Adipose tissue (tissue), 3 donors: Measurements from ENCODE around the gene GPR179. TPM values are rescaled to one million over a fixed set of nuclear protein-coding genes. Genes with fewer than 3 reads are reported as not detected.
"Not testable (repeated sequence)": the region's sequence is repeated elsewhere in the genome, so short reads cannot be mapped to it uniquely, and the experiment has no call there.

Experiments used
- H3K27ac ChIP-seq: one replicate; pipeline ENCODE4 v1.5.1; 2013; ENCODE audit warnings: low read depth, low read length
- WGBS, 3 donors: extraction: QIAGEN DNeasy Blood & Tissue Kit; methylation state at CpG; one replicate each; pipeline ENCODE4 v1.1.7; 2013; 5-methylcytosine and 5-hydroxymethylcytosine counted together
- polyA plus RNA-seq, 3 donors: library from polyadenylated mRNA; stranded (reverse); fragments of 200-250 nt; gene quantifications; one replicate each; pipeline ENCODE4 v1.2.3, GENCODE V29; 2013
- donor health status: healthy with polysubstance abuse.
- donor health status: Bipolar disorder and iron deficiency.
- donor health status: healthy.

GPR179 gene
- polyA plus RNA-seq, 3 donors = 0.02 to 0.11 (median 0.03) TPM

GRCh38 chr17:38326996-38327792 is 16.6 kb downstream of the GPR179 start:
- 63 to 69% (median 67%) methylated on average over 8 of the region's 8 CpGs for WGBS, 3 donors
- no peak overlapping the region for H3K27ac ChIP-seq

DNA sequence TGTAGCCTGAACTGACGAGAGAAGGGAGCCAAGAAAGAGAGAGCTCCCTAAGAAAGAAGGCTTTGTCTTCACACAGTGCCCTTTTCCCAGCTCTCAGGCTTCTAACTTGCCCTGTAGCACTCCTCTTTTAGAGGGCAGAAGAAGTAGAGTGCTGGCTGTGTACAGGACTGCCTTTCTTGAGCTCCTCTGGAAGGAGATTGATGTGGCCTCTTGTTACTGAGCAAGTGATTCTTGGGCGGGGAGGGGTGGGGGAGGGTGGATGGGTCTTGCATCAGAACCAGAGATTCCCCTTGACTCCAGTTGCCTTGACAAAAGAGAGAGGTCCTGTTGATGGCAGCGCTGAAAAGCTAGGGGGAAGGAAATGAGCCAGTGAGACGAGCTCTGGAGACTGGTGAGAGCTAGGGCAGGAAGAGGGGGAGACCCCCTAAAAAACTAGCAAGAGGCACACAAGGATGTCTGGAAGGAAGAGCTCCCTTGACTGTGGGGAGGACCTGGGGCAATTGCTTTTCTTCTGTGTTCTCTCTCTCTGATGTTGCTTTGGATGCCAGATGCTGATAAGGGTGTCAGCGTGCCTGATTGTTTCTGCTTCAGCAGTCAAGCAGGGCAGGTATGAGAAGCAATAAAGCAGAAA is 18.4 kb downstream of the GPR179 start:
- H3K27ac ChIP-seq = no peak overlapping the region
- 26 to 59% (median 33%) methylated on average over 5 of the region's 5 CpGs for WGBS, 3 donors

- 56 to 89% (median 83%) methylated on average over 2 of the region's 2 CpGs for WGBS, 3 donors
- H3K27ac ChIP-seq = no peak overlapping the region
These were observed 19.0 kb downstream of the GPR179 start for GRCh38 chr17:38324772-38325171.

DNA sequence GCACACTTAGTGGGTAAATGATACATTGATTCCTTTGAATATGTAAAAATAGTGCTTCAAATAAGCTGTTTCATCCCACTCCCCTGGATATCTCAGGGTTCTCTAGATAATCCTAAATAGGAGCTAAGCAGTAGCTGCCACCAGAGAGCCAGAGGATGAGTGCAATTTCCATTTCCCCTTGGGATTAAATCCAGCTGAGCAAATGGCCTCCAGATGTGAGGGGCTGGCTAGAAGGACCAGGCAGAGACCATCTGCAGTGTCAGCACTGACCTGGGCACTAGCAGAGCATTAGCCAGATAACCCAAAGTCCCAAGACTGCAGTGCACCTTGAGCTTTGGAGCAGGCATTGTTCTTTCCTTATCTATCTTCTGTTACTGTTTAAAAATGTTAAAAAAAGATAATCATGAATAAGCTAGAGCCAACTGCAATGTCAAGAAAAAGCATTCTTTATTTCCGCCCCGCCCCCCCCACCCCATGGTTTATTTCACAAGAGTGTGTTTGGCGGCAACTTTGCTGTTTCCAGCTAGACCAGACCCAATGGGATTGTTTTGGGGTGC is 19.5 kb downstream of the GPR179 start:
- H3K27ac ChIP-seq = no peak overlapping the region
- WGBS, 3 donors = 54 to 82% (median 67%) methylated on average over 3 of the region's 3 CpGs

DNA sequence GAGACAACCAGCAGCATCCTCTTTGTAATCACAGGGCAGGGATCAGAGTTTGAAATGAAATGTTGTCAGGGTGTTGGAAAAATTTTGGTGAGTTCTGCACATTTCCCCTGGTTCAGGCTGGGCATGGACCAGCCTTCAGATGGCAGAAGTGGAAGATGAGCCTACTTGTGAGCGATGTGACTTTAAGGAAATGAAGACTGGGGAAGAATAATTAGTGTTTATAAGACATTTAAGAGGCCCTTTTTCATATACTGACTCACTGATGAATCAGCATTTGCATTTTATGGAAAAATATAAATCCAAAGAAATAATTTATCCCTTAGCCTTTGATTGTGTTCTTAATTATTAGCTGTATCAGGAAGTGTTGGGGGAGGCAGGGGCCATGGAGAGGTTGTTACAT is 20.9 kb downstream of the GPR179 start:
- H3K27ac ChIP-seq = no peak overlapping the region
- WGBS, 3 donors = 100% methylated on average over 1 of the region's 1 CpG

DNA sequence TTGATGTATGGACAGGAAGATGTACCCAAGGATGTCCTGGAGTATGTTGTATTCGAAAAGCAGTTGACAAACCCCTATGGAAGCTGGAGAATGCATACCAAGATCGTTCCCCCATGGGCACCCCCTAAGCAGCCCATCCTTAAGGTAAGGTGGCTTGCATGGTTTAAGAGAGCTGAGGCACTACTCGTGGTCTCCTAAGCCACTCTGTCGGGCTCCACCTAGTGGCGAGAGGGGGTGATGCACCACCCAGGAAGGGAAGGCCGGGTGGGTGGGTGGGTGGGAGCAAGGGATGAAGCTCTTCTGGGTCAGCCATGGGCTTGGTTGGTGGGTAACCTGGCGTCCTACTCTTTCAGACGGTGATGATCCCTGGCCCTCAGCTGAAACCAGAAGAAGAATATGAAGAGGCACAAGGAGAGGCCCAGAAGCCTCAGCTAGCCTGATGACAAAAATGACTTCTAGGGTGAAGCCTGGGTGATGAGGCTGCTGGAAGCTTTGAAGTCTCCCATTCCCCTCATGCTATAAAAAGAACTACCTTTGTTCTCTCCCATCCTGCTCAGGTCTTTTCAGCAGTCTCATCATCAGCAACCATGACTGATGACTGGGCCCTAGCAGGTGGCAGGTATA is 21.5 kb downstream of the GPR179 start:
- H3K27ac ChIP-seq = no peak overlapping the region
- WGBS, 3 donors = 20 to 30% (median 23%) methylated on average over 8 of the region's 8 CpGs

DNA sequence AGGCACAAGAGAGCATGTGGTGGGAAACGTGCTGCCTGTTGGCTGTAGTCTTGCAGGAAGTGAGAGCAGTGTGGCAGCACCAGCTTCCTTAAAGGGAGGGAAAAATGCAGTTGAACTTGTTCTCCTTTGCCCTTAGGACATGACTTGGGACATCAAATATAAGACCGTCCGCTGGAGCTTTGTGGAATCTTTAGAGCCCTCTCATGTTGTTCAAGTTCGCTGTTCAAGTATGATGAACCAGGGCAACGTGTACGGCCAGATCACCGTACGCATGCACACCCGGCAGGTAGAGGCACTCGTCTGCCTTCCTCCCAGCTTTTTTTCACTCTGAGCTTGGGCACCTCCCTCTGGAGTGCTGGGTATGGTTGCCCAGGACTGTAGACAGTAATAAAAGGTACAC is 23.3 kb downstream of the GPR179 start:
- no peak overlapping the region for H3K27ac ChIP-seq
- WGBS, 3 donors = 86 to 91% (median 90%) methylated on average over 10 of the region's 10 CpGs

DNA sequence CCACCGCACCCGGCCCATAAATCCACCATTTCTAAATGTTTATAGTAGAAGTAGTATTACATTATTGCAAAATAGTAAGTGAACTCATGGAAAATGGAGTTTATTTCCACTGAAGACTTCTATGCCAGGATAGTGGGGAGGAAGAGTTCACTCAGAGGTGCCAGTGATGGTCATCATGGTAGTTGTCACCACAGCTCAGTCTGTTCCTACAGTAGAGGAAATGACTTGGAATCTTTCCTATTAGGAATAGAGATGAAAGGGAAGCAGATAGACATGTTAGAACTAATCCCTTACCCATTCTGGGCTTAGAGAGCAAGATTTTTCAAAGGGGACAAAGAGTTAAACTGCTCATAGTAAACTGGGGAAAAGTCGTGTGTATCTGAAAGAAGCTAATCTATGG is 26.7 kb downstream of the GPR179 start:
- 77 to 86% (median 77%) methylated on average over 3 of the region's 3 CpGs for WGBS, 3 donors
- H3K27ac ChIP-seq = no peak overlapping the region

DNA sequence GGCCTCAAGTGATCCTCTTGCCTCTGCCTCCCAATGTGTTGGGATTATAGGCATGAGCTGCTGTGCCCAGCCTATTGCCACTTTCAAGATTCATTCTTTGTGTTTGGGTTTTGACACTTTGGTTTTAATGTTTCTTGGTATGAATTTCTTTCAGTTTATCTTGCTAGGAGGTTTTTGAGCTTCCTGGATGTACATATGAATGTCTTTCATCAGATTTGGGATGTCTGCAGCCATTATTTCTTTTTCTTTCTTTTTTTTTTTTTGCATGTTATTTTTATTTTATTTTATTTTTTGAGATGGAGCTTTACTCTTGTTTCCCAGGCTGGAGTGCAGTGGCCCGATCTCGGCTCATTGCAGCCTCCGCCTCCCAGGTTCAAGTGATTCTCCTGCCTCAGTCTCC is 28.3 kb downstream of the GPR179 start:
- WGBS, 3 donors = 64 to 82% (median 67%) methylated on average over 3 of the region's 3 CpGs

GRCh38 chr17:38296834-38297517 is 46.8 kb downstream of the GPR179 start, which contains the start of gene MRPL45:
Gene MRPL45 (plus strand): TSS chr17:38297168. CDS start chr17:38297184, 16 bp downstream.
- H3K27ac ChIP-seq = not testable (repeated sequence)
- WGBS, 3 donors = 0 to 1% (median 1%) methylated on average over 47 to 48 of the region's 48 CpGs

More for the DNA sequence above, 28.3 kb downstream of the GPR179 start:
- no peak overlapping the region for H3K27ac ChIP-seq

DNA sequence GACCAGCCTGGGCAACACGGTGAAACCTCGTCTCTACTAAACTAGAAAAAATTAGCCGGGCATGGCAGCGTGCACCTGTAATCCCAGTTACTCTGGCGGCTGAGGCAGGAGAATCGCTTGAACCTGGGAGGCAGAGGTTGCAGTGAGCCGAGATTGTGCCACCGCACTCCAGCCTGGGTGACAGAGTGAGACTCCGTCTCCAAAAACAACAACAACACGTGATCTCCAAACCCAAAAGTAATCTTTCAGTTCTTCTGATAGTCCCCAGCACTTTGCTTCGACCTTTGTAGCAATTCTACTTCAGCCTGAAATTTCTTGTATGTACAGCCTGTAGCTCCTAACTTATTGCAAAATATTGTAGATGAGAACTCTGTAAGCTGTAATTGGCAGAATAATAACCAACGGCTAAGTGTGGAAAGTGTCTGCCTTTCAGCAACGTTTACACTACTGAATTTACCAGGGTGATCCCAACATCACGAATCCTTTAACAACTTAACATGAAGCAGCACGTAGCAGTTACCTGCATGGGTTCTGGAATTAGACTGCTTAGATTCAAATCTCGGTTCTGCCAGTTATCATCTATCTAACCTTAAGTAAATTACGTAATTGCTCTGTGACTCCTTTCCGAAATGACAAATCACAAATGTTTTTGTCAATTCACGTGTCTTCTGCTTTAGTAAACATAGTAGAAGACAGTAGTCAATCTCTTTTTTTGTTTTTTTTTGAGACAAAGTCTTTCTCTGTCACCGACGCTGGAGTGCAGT is 48.0 kb downstream of the GPR179 start:
- H3K27ac ChIP-seq = not testable (repeated sequence)
- WGBS, 3 donors = 60 to 78% (median 67%) methylated on average over 20 to 21 of the region's 21 CpGs

GRCh38 chr17:38289760-38290159 is 54.0 kb downstream of the GPR179 start:
- 64 to 97% (median 93%) methylated on average over 1 of the region's 1 CpG for WGBS, 3 donors
- not testable (repeated sequence) for H3K27ac ChIP-seq

DNA sequence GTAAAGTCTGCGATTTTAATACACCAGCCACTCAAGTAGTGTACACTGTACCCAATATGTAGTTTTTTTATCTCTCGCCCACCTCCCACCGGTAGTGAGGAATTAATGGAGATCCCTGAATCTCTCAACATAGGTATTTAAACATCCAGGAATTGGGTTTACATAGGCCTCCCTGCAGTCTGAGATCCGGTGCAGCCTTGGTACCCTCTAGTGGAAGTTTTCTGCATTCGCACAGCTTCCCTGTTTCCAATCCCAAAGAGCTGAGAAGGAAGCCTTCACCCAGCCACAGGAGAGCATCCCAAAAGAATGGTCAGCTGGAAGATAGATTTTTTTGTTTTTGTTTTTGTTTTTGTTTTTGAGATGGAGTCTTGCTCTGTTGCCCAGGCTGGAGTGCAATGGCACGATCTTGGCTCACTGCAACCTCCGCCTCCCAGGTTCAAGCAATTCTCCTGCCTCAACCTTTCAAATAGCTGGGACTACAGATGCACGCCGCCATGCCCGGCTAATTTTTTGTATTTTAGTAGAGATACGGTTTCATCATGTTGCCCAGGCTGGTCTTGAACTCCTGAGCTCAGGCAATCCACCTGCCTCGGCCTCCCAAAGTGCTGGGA is 55.4 kb downstream of the GPR179 start:
- 56 to 65% (median 64%) methylated on average over 9 to 12 of the region's 12 CpGs for WGBS, 3 donors

GRCh38 chr17:38286501-38287091 is 57.2 kb downstream of the GPR179 start:
- not testable (repeated sequence) for H3K27ac ChIP-seq
- WGBS, 3 donors = 20 to 44% (median 24%) methylated on average over 8 of the region's 11 CpGs

More for the DNA sequence above, 55.4 kb downstream of the GPR179 start:
- not testable (repeated sequence) for H3K27ac ChIP-seq

- not testable (repeated sequence) for H3K27ac ChIP-seq
These were observed 57.8 kb downstream of the GPR179 start for GRCh38 chr17:38285994-38286393.
